OCI-LY7 (cell line): ENCODE measurements around the gene FMO4. TPM values are rescaled to one million over a fixed set of nuclear protein-coding genes. Genes with fewer than 3 reads are reported as not detected.

Source experiments
- BruUV-seq: library from RNA; stranded (reverse); fragments of 400-500 nt; replicated peaks from 2 replicates; lab custom pipeline; 2021; lab: Mats Ljungman, UMichigan
- CTCF ChIA-PET: fragments of 300-600 bp; sonication (Branson Sonifier 250); formaldehyde crosslinking; loops from one replicate; lab custom pipeline; 2022; ENCODE audit warnings: antibody characterized with exemption; ENCODE audit not compliant: unreplicated experiment; lab: Charles Lee
- POLR2A ChIA-PET: fragments of 300-600 bp; sonication (Branson Sonifier 250); formaldehyde crosslinking; loops from one replicate; lab custom pipeline; 2022; ENCODE audit warnings: antibody characterized with exemption; lab: Charles Lee
- DNase-seq: peaks from one replicate; pipeline ENCODE4 v3.0.0-alpha.2; 2015; ENCODE audit warnings: low spot score
- H2AFZ ChIP-seq: fragments of 200-600 bp; sonication (generic), shearing (Covaris generic); 2 replicates; pipeline ENCODE4 v1.6.1; 2014; ENCODE audit warnings: mild to moderate bottlenecking, antibody characterized with exemption, low read length, moderate library complexity
- H3K27ac ChIP-seq: fragments of 200-600 bp; sonication (generic); 2 replicates; pipeline ENCODE4 v1.5.1; 2014; ENCODE audit warnings: mixed run types, low read depth, mild to moderate bottlenecking, moderate library complexity, low read length, inconsistent platforms; ENCODE audit not compliant: poor library complexity, severe bottlenecking
- H3K36me3 ChIP-seq: fragments of 200-600 bp; sonication (generic); 2 replicates; pipeline ENCODE4 v1.6.1; 2014; ENCODE audit warnings: mild to moderate bottlenecking, antibody characterized with exemption, low read length, moderate library complexity, mixed read lengths; ENCODE audit not compliant: insufficient read depth
- H3K4me1 ChIP-seq: fragments of 200-600 bp; sonication (generic); 2 replicates; pipeline ENCODE4 v1.5.1; 2014; ENCODE audit warnings: mild to moderate bottlenecking, low read length; ENCODE audit not compliant: insufficient read depth, poor library complexity, severe bottlenecking
- H3K4me2 ChIP-seq: fragments of 200-600 bp; sonication (generic); 2 replicates; pipeline ENCODE4 v1.6.1; 2014; ENCODE audit warnings: mild to moderate bottlenecking, low read length
- H3K4me3 ChIP-seq: fragments of 200-600 bp; sonication (generic); 2 replicates; pipeline ENCODE4 v1.5.1; 2014; ENCODE audit warnings: mild to moderate bottlenecking, low read depth, low read length; ENCODE audit not compliant: poor library complexity, severe bottlenecking
- H3K79me2 ChIP-seq: fragments of 200-600 bp; sonication (generic); 2 replicates; pipeline ENCODE4 v1.6.1; 2016; ENCODE audit warnings: low read depth, mild to moderate bottlenecking, low read length, moderate library complexity, mixed read lengths; ENCODE audit not compliant: insufficient read depth
- H3K9me2 ChIP-seq: fragments of 200-600 bp; sonication (generic); 2 replicates; pipeline ENCODE4 v1.6.1; 2016; ENCODE audit warnings: mild to moderate bottlenecking, low read length, mixed read lengths; ENCODE audit not compliant: insufficient read depth
- H3K9me3 ChIP-seq: fragments of 200-600 bp; sonication (generic); 2 replicates; pipeline ENCODE4 v1.6.1; 2014; ENCODE audit warnings: mild to moderate bottlenecking, mixed run types, low read length, mixed read lengths
- H4K20me1 ChIP-seq: fragments of 200-600 bp; sonication (generic); 2 replicates; pipeline ENCODE4 v1.6.1; 2014; ENCODE audit warnings: mild to moderate bottlenecking, antibody characterized with exemption, low read length, moderate library complexity, mixed read lengths; ENCODE audit not compliant: insufficient read depth
- EZH2phosphoT487 ChIP-seq: fragments of 200-600 bp; sonication (generic); IDR thresholded peaks from 2 replicates; pipeline ENCODE4 v1.6.1; 2018; ENCODE audit warnings: low read depth, borderline replicate concordance, mild to moderate bottlenecking, mixed run types, antibody characterized with exemption, low read length, moderate library complexity, mixed read lengths
- intact Hi-C: fragments of 100-400 bp; cut with micrococcal nuclease; formaldehyde crosslinking; loops from one replicate; pipeline ENCODE4 v1.10.0; 2022; ENCODE audit not compliant: unreplicated experiment
- total RNA-seq, 2 experiments: library from RNA; depleted of rRNA in 1 of 2; stranded (reverse); fragments of >200 nt in 1 of 2; shearing (Covaris generic) in 1 of 2; gene quantifications; 2 replicates each; pipeline ENCODE4 v1.2.3, GENCODE V29; 2014 to 2022
- TF ChIP-seq, protein P1 (sequence below): fragments of 200-600 bp; sonication (generic); conservative IDR thresholded peaks from 2 replicates; pipeline ENCODE4 v1.5.1; 2014; ENCODE audit warnings: mild to moderate bottlenecking, antibody characterized with exemption, low read length, moderate library complexity, mixed read lengths

FMO4 gene
- total RNA-seq, 2 experiments from 2014 or later = 4.0 to 4.8 TPM

DNA sequence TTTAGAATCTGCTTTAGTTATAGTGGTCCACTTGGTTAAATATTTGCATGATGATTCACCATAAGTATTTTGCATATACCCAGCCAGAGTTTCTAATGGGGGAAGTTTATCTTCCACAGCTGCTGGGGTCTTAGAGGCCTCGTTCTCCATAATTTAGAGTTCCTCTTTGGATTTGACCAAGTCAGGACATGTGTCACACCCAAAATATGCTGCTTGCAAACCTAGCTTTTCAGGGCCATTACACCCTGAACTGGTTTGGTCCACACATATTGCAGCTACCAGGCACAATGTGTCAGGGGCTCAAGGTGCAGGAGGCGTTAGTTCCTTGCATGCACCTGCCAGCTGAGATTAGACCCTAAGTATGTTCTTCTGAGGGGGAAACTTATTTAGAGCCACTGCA is 17.1 kb upstream of the FMO4 start:
- H3K27ac ChIP-seq = no peak overlapping the region
- intact Hi-C loops = no loop called here
- H3K4me1 ChIP-seq = peaks cover 8% of the 10 kb centered on the region
- no peaks in the 10 kb centered on the region for H3K36me3 ChIP-seq
- BruUV-seq = no TSS peak
- TF ChIP-seq, protein P1, sequence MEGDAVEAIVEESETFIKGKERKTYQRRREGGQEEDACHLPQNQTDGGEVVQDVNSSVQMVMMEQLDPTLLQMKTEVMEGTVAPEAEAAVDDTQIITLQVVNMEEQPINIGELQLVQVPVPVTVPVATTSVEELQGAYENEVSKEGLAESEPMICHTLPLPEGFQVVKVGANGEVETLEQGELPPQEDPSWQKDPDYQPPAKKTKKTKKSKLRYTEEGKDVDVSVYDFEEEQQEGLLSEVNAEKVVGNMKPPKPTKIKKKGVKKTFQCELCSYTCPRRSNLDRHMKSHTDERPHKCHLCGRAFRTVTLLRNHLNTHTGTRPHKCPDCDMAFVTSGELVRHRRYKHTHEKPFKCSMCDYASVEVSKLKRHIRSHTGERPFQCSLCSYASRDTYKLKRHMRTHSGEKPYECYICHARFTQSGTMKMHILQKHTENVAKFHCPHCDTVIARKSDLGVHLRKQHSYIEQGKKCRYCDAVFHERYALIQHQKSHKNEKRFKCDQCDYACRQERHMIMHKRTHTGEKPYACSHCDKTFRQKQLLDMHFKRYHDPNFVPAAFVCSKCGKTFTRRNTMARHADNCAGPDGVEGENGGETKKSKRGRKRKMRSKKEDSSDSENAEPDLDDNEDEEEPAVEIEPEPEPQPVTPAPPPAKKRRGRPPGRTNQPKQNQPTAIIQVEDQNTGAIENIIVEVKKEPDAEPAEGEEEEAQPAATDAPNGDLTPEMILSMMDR = no peak
- no peak for TF ChIP-seq EZH2phosphoT487
- no peak overlapping the region for H2AFZ ChIP-seq
- POLR2A ChIA-PET = interaction anchor here (1.2 to 1.7 kb wide), 4 partner anchors 9 to 296 kb away, joined by 3 to 5 read pairs (median 4); no protein-coding TSS in a partner anchor
- H3K9me3 ChIP-seq = peaks cover 9% of the 10 kb centered on the region; the same call in 1 of the 2 replicates
- H3K4me2 ChIP-seq = no peak overlapping the region
- DNase-seq = no peak
- no peaks in the 10 kb centered on the region for H3K9me2 ChIP-seq
- CTCF ChIA-PET = no interaction called here
- no peaks in the 10 kb centered on the region for H4K20me1 ChIP-seq
- H3K79me2 ChIP-seq = no peaks in the 10 kb centered on the region
- no peak overlapping the region for H3K4me3 ChIP-seq

DNA sequence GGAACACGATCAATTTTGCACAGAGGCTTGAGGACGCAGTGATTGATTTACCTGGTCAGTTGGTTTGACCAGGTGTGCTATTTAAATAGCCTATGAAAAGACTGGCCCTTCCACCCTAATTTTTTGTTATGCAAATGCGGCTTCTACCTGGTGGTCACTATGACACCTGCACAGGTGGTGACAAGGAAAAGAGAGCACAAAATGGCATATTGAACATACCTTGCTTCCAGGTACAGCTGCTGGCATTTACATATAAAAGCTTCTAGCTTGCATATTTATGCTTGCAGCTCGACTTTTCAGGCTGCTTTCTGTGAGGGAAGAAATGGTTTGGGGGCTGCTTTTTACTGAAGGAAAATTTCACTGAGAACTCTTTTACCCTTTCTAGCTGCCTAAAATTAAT is 15.3 kb upstream of the FMO4 start:
- peaks cover 8% of the 10 kb centered on the region for H3K4me1 ChIP-seq
- no peak overlapping the region for H2AFZ ChIP-seq
- CTCF ChIA-PET = interaction anchor here (1.4 kb wide), 1 partner anchor 53 kb away, joined by 4 read pairs; no protein-coding TSS in a partner anchor
- POLR2A ChIA-PET = interaction anchor here (0.5 to 0.6 kb wide), 2 partner anchors 16 to 55 kb away, joined by 3 to 4 read pairs; no protein-coding TSS in a partner anchor
- TF ChIP-seq EZH2phosphoT487 = no peak
- TF ChIP-seq, protein P1 = no peak
- H3K9me3 ChIP-seq = peaks cover 9% of the 10 kb centered on the region; the same call in 1 of the 2 replicates
- no peak overlapping the region for H3K27ac ChIP-seq
- no peaks in the 10 kb centered on the region for H3K36me3 ChIP-seq
- no peaks in the 10 kb centered on the region for H3K9me2 ChIP-seq
- H3K79me2 ChIP-seq = no peaks in the 10 kb centered on the region
- H4K20me1 ChIP-seq = no peaks in the 10 kb centered on the region
- no peak for DNase-seq
- H3K4me3 ChIP-seq = no peak overlapping the region
- intact Hi-C loops = no loop called here
- no TSS peak for BruUV-seq
- H3K4me2 ChIP-seq = no peak overlapping the region

DNA sequence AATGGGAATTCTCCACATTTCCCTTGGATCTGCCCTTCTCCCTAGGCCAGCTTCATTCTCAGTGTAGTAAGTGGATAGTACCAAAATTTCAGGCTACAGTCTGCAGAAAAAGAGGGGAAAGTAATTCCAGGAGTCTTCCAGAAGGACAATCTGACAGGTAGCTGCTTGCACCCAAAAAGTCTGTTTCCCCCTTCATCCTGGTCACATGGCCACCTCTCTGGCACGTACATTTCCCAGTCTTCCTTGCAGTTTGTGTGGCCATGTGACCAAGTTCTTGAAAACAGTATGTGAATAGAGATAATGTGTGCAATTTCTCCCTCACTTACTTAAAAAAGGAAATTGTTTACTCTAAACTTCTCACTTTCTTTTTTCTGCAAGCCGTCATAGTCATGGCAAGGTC is 14.6 kb upstream of the FMO4 start:
- no peak overlapping the region for H3K4me2 ChIP-seq
- H3K4me1 ChIP-seq = peaks cover 8% of the 10 kb centered on the region
- H3K9me2 ChIP-seq = no peaks in the 10 kb centered on the region
- H4K20me1 ChIP-seq = no peaks in the 10 kb centered on the region
- H3K27ac ChIP-seq = no peak overlapping the region
- intact Hi-C loops = no loop called here
- H3K4me3 ChIP-seq = no peak overlapping the region
- ChIA-PET POLR2A (no interaction called here), CTCF (interaction anchor here (1.4 kb wide), 1 partner anchor 54 kb away, joined by 4 read pairs; no protein-coding TSS in a partner anchor)
- H2AFZ ChIP-seq = no peak overlapping the region
- DNase-seq = no peak
- H3K79me2 ChIP-seq = no peaks in the 10 kb centered on the region
- no peaks in the 10 kb centered on the region for H3K36me3 ChIP-seq
- no TSS peak for BruUV-seq
- TF ChIP-seq EZH2phosphoT487 = no peak
- TF ChIP-seq, protein P1 = no peak
- H3K9me3 ChIP-seq = peaks cover 9% of the 10 kb centered on the region; the same call in 1 of the 2 replicates
